MM.1S (cell line): ENCODE results near the gene SYCP3.

Experiments used
- DNase-seq: peaks from one replicate; pipeline ENCODE4 v3.0.0-alpha.2; 2015
- H2AFZ ChIP-seq: fragments of 300-600 bp; sonication (generic); 2 replicates; pipeline ENCODE4 v1.6.0; 2016; ENCODE audit warnings: antibody characterized with exemption, low read length
- H3F3A ChIP-seq: fragments of 300-600 bp; sonication (generic); 2 replicates; pipeline ENCODE4 v1.6.1; 2016; ENCODE audit warnings: mild to moderate bottlenecking, antibody characterized with exemption, low read length, moderate library complexity, mixed read lengths; ENCODE audit not compliant: insufficient read depth
- H3K27ac ChIP-seq: fragments of 300-600 bp; sonication (generic); 2 replicates; pipeline ENCODE4 v1.5.1; 2016; ENCODE audit warnings: mild to moderate bottlenecking, low read length
- H3K27me3 ChIP-seq: fragments of 300-600 bp; sonication (generic); replicated peaks from 2 replicates; pipeline ENCODE4 v1.6.0; 2016; ENCODE audit warnings: low read length; ENCODE audit not compliant: insufficient read depth
- H3K36me3 ChIP-seq: fragments of 300-600 bp; sonication (generic); replicated peaks from 2 replicates; pipeline ENCODE4 v1.6.1; 2016; ENCODE audit warnings: mild to moderate bottlenecking, low read length, mixed read lengths; ENCODE audit not compliant: insufficient read depth
- H3K4me1 ChIP-seq: fragments of 300-600 bp; sonication (generic); 2 replicates; pipeline ENCODE4 v1.6.1; 2016; ENCODE audit warnings: low read length, mixed read lengths
- H3K4me2 ChIP-seq: fragments of 300-600 bp; sonication (generic); 2 replicates; pipeline ENCODE4 v1.6.0; 2016; ENCODE audit warnings: low read depth, low read length
- H3K4me3 ChIP-seq: fragments of 300-600 bp; sonication (generic); 2 replicates; pipeline ENCODE4 v1.5.1; 2016; ENCODE audit warnings: low read length, mixed read lengths
- H3K79me2 ChIP-seq: fragments of 300-600 bp; sonication (generic); 2 replicates; pipeline ENCODE4 v1.6.1; 2016; ENCODE audit warnings: mixed run types, low read length, mixed read lengths
- H3K9ac ChIP-seq: fragments of 300-600 bp; sonication (generic); 2 replicates; pipeline ENCODE4 v1.6.1; 2016; ENCODE audit warnings: low read length, mixed read lengths
- H3K9me2 ChIP-seq: fragments of 300-600 bp; sonication (generic); replicated peaks from 2 replicates; pipeline ENCODE4 v1.6.1; 2016; ENCODE audit warnings: mild to moderate bottlenecking, low read length, mixed read lengths; ENCODE audit not compliant: insufficient read depth
- H3K9me3 ChIP-seq: fragments of 300-600 bp; sonication (generic); replicated peaks from 2 replicates; pipeline ENCODE4 v1.6.1; 2016; ENCODE audit warnings: mild to moderate bottlenecking, low read length, mixed read lengths; ENCODE audit not compliant: insufficient read depth
- H4K20me1 ChIP-seq: fragments of 300-600 bp; sonication (generic); 2 replicates; pipeline ENCODE4 v1.6.1; 2016; ENCODE audit warnings: mild to moderate bottlenecking, low read length, moderate library complexity, mixed read lengths; ENCODE audit not compliant: insufficient read depth
- CTCF ChIP-seq: fragments of 300-600 bp; sonication (generic); IDR thresholded peaks from 2 replicates; pipeline ENCODE4 v1.5.1; 2016; ENCODE audit warnings: antibody characterized with exemption, low read length, mixed read lengths
- EZH2 ChIP-seq: fragments of 300-600 bp; sonication (generic); optimal IDR thresholded peaks from 2 replicates; pipeline ENCODE3; 2017; ENCODE audit warnings: low read depth, mild to moderate bottlenecking, antibody characterized with exemption, low read length, mixed read lengths
- EZH2phosphoT487 ChIP-seq: fragments of 300-600 bp; sonication (generic); IDR thresholded peaks from 2 replicates; pipeline ENCODE4 v1.6.1; 2018; ENCODE audit warnings: antibody characterized with exemption, low read length

Gene SYCP3

GRCh38 chr12:101764051-101764792 is 25.0 kb upstream of the SYCP3 start:
- Histone ChIP-seq H3K27ac (no peak overlapping the region), H3K27me3 (no peaks in the 10 kb centered on the region), H3K79me2 (no peaks in the 10 kb centered on the region), H3K4me3 (no peak overlapping the region), H3K4me1 (0 out of 2 replicates have a peak, but pooled peaks cover 3% of the 10 kb centered on the region), H3K9me3 (no peaks in the 10 kb centered on the region), H2AFZ (no peak overlapping the region), H3K4me2 (no peak overlapping the region), H3F3A (no peaks in the 10 kb centered on the region), H3K9me2 (no peaks in the 10 kb centered on the region), H4K20me1 (no peaks in the 10 kb centered on the region), H3K36me3 (peaks cover 11% of the 10 kb centered on the region; the same call in 1 of the 2 replicates), H3K9ac (no peak overlapping the region)
- DNase-seq, result no peak
- TF ChIP-seq EZH2phosphoT487 (no peak), EZH2 (no peak), CTCF (no peak)

DNA sequence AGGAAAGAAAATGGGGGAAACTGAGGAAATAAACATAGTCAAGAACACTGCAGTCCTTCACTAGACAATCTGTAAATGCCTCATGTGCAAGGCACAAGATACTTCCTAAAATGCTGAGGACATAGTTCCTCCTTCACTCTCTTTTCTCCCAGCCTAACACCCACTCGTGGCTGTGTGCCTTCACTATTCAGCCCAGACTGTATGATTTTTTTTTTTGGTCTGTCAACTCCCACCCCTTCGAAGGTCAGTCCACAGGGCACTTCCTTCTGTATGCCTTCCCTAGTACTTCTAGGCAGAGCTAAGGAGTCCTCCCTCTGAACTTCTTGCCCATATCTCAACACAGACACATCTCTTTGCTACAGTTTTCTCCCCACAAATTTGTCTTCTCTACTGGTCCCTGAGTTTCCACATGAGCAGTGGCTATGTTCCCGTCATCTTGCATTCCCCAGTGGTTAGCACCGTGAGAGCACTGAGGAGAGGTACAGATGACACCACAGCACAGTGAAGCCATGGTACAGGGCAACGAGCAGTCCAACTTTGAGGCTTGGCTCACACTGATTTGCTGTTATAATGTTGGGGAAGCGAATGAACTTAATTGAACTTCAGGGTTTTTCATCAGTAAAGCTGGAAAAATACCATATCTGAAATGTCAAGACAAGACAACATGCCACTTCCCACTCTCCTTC is 24.1 kb upstream of the SYCP3 start:
- Histone ChIP-seq H3K36me3 (peaks cover 14% of the 10 kb centered on the region; the same call in 1 of the 2 replicates), H3K27ac (no peak overlapping the region), H3K79me2 (no peaks in the 10 kb centered on the region), H3K4me2 (no peak overlapping the region), H3K9me3 (no peaks in the 10 kb centered on the region), H3K4me1 (0 out of 2 replicates have a peak, but pooled peaks cover 3% of the 10 kb centered on the region), H3K9me2 (no peaks in the 10 kb centered on the region), H4K20me1 (no peaks in the 10 kb centered on the region), H2AFZ (no peak overlapping the region), H3K27me3 (no peaks in the 10 kb centered on the region), H3K4me3 (no peak overlapping the region), H3F3A (no peaks in the 10 kb centered on the region), H3K9ac (no peak overlapping the region)
- DNase-seq, result no peak
- TF ChIP-seq EZH2phosphoT487, result no peak
- TF ChIP-seq EZH2, result no peak
- no peak for TF ChIP-seq CTCF

DNA sequence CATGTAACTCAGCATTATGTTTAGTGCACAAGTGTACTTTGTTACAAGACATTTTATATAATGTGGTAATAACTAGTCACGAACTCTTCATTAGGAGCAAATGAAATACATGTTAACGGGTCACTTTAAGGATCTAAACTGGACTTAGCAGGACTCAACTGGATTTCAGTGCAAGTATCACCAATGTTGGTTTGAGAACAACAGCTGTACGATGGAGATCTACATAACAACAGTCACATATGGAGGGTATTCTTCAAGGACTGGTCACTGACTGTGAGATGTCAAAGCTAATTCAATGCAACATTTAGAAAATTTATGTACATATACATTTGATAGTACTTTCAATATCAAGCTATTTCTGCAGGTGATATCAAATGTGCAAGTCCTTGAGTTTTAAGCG is 22.5 kb upstream of the SYCP3 start:
- Histone ChIP-seq H3K36me3 (peaks cover 10% of the 10 kb centered on the region; the same call in 1 of the 2 replicates), H3K9ac (no peak overlapping the region), H3K9me2 (no peaks in the 10 kb centered on the region), H4K20me1 (no peaks in the 10 kb centered on the region), H3K27me3 (no peaks in the 10 kb centered on the region), H3K4me2 (no peak overlapping the region), H3K4me1 (0 out of 2 replicates have a peak, but pooled peaks cover 3% of the 10 kb centered on the region), H3K79me2 (no peaks in the 10 kb centered on the region), H2AFZ (no peak overlapping the region), H3K27ac (no peak overlapping the region), H3F3A (no peaks in the 10 kb centered on the region), H3K9me3 (no peaks in the 10 kb centered on the region), H3K4me3 (no peak overlapping the region)
- TF ChIP-seq EZH2phosphoT487, result no peak
- no peak for TF ChIP-seq EZH2
- TF ChIP-seq CTCF, result no peak
- DNase-seq, result no peak
